Measurements from ENCODE around the gene CHD2.
A peak's percentile ranks its signal among the peaks of the same experiment; 100 is the strongest.
"Not testable (repeated sequence)": the region's sequence is repeated elsewhere in the genome, so short reads cannot be mapped to it uniquely, and the experiment has no call there.

The CHD2 gene

DNA sequence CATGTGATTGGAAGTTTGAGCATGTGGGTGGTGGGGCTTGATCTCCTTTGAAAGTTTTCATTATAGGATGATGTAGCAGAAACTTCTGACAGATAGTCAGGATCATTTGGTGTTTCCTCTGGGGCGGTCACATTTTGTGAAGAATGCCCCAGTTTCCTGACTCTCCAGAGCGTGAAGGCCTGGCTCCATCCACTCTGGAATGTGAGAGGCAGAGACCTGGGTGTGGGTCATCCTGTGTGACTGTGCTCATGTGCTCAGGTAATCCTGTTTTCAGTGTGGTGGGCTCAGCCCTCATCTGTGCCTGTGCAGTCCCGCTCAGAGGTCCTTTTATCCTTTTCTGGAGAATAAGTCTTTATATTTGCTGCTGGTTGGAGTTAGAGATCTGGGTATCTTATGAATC lies 107.9 kb downstream of the CHD2 start:
- no peak for DNase-seq

DNA sequence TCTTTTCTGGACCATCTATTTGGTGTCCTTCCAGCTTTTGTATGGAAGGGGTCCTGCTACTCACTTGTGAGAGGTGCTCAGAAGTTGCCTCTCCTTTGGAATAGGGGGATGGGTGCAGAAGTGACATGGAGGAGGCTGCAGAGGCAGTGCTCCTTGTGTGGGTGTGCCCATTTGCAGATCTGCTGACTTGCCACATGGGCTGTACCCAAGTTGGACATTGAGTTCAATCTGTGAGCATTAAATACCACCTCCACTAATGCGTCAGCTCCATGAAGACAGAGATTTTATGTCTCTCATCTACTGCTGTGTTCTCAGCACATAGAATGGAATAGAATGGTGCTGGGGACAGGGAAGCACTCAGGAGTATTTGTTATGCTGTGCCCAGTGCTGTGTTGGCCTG lies 112.7 kb downstream of the CHD2 start:
- DNase-seq: no peak

DNA sequence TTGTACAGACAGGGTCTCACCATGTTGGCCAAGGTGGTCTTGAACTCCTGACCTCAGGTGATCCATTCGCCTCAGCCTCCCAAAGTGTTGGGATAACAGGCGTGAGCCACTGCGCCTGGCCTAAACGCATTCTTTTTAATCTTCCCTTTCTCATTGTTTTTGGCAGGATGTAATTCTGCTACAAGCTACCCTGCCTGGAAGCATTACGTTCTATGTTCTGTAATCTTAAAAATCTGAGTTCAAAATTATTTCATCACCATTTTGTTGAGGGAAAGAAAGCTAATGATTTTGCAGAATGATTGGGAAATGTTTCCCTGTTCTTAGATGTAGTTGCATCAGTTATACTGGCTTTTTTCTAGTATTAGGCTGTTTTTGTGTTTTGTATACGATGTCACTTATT lies 117.4 kb downstream of the CHD2 start:
- DNase-seq: no peak

DNA sequence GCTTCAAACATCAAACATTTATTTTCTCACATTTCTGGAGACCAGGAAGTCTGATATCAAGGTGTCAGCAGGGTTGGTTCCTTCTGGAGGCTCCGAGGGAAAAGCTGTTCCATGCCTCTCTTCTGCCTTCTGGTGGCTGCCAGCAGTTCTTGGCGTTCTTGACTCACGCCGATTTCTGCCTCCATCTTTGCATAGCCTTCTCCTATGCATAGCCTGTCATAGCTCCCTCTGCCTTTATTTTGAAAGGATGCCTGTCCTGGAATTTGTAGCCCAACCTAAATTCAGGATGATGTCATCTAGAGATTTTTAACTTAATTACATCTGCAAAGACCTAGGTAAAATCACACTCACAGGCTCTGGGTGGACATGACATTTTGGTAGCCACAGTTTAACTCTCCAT lies 118.5 kb downstream of the CHD2 start:
- peak in 6 of 56 donors; percentile 8 to 31 (median 18) for DNase-seq

DNA sequence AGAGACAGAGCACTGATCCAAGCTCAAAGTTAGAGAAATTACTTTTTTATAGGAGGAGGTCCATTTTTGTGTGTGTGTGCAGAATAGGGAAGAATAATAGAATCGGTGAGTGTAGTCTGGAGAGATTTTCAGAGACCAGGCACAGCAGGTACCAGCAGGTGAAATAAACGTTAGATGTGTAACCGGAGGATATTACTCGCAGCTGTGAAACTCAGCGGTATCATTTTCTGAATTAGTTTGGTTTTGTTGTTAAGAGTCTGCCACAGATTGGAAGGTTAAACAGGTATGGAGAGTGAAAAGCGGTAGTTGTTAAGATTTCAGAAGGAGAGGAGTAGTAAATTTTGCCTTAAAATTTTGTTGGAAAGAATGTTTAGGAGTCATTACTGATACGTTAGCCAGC lies 119.0 kb downstream of the CHD2 start:
- no peak for DNase-seq

DNA sequence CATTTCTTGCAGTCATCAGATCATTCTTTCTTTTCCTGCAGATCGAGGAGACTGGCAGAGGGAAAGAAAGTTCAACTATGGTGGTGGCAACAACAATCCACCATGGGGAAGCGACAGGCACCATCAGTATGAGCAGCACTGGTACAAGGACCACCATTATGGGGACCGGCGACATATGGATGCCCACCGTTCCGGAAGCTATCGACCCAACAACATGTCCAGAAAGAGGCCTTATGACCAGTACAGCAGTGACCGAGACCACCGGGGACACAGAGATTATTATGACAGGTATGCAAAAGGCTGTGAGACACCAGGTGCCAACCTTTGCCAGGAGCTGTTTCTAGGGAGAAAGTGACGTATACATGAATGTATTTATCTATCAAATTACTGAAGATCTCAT lies 119.8 kb downstream of the CHD2 start:
- no peak for DNase-seq

DNA sequence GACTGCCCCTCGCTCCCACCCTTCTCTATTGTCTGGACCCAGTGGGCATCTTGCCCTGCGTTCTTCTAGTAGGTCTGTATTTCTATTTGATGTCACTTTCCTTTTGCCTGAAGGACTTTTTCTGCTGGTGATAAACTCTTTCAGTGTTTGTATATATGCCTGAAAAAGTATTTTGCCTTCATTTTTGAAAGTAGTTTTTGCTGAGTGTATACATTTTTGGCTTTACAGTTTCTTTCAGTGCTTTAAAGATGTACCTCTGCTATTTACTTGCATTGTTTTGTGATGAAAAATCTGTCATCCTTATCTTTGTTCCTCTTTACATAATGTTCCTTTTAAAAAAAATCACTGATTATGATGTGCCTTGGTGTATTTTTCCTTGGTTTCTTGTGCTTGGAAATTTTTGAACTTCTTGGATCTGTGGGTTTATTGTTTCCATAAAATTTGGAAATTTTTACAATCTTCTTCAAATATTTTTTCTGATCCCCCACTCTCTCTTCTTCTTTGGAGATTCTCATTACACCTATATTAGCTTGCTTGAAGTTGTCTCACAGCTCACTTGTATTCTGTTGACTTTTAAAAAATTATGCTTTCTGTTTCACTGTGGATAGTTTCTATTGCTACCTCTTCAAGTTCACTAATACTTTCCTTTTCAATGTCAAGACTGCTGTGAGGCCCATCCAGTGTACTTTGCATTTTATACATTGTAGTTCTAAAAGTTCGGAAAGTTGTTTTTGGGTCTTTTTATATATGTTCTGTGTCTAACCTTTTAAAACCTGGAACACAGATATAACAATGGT lies 121.0 kb downstream of the CHD2 start:
- DNase-seq: no peak

DNA sequence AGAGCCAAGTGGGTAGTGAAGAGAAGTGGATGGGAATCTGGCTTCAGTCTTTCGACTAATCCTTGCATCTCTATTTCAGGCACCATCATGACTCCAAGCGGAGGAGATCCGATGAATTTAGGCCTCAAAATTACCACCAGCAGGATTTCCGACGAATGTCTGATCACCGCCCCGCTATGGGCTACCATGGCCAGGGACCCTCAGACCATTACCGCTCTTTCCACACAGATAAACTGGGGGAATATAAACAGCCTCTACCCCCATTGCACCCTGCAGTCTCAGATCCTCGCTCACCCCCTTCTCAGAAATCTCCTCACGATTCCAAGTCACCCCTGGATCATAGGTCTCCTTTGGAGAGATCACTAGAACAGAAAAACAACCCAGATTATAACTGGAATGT lies 124.2 kb downstream of the CHD2 start:
- no peak for DNase-seq

DNA sequence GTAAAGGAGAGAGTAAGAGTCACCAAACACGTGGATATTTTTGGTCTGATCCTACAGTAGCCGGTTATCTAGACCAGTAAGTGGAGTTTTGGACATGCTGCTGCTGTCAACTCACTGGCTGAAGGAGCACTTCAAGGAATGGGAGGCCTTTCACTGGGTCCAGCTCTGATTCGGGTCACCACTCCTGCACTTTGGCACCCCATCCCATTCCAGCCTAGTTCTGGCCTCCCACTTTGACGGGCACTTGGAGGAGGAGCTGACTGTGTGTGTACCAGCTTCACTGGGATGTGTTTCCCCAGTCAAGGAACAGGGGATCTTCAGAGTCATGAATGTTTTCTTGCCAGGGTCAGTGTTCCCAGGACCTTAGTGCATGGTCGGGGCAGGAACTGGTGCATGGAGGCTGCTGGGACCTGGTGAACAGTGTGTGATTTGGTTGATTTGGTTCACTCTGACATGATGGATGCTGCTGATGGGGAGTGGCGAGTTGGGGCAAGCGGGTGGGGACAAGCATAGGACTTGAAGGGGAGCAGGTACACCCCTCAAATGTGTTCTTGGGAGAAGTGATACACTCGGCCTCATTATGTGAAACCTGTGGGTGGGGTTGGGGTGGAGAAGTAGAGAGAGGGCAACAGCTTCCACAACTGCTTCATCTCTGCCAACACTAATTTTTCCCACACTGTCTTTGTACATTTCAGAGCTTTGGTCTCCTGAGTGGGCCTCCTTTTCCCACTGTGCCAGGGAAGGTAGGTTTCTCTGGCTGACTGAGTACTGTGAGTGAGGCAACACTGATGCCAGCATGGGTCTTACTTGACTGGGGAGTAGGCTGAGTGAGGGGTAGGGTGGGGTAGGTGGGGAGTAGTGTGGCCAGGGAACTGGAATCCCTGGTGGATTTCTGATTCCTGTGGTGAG lies 124.8 kb downstream of the CHD2 start:
- DNase-seq: no peak

DNA sequence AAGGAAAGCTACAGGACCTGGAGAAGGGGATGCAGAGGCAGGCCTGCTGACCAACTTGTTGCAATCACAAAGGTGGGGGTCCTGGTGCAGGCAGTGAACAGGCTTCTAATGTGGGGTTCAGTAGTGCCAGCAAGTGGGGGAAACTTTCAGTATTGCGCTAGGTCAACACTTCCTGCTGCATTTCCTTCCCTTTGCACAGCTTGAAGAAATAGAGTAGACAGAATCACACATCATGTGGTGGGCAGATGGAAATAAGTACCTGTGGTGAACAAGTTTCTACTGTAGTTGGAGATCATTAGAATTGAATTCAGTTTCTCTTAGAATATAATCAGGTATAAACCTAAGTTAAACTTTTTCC lies 125.5 kb downstream of the CHD2 start:
- DNase-seq: no peak

DNA sequence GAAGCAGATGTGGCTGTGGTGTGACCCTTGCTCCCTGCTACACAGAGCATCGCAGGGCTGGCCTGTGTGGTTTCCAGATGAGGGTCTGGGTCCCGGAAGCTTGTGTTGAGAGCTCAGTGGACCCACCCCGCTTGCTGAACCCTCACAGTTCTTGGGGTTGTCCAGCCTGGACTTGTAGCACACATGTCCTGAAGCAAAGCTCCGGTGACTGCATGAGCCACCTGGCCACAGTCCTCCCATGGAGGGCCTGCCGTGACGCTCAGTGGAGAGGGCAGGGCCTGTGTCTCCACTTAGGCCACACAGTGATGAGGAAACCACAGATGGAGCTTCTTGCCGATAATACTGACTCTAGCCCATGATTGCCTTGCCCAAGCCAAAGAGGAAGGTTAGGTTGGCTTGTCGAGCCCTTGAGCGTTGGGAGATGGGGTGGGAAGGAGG lies 126.3 kb downstream of the CHD2 start:
- no peak for DNase-seq

DNA sequence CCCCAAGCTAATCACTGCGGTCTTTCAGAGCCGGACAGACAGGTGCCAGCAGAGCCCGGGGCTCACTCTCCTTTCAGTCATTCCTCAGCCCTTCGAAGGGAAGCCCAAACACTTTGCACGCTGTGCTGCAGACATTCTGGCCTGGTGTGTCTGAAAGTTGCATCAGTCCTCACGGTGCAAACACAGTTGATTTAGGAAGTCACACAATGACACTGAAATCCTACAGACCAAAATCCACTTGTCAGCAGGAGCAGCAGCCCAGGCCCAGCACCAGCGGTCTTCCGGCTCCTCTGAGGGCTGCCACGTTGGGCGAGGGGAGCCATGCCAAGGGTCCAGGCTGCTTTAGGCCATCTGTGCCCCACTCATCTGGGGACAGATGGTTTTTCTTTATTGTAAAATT lies 127.3 kb downstream of the CHD2 start:
- no peak for DNase-seq

DNA sequence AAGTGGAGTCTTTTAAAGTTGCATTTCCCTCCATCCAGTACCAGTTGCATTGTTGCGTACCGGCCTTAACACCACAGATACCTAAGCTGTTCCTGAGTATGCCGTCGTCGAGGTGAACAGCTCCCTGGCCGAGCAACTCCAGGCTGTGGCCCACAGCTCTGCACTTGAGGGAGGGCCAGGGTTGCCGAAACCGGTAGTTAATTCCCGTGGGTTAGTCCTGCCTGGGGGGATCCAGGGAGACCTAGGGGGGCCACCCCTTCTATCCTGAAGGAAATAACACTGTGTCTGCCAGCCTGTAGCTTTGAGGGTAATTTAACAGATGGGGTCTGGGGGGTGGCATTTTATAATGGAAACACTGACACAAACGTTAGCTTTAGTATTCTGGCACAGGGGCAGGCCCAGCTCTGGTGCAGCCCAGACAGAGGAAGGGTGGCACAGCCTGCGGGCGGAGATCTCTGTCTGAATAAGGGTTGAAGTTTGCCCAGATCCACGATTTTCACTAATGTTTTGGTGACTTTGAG lies 128.0 kb downstream of the CHD2 start:
- DNase-seq: no peak

DNA sequence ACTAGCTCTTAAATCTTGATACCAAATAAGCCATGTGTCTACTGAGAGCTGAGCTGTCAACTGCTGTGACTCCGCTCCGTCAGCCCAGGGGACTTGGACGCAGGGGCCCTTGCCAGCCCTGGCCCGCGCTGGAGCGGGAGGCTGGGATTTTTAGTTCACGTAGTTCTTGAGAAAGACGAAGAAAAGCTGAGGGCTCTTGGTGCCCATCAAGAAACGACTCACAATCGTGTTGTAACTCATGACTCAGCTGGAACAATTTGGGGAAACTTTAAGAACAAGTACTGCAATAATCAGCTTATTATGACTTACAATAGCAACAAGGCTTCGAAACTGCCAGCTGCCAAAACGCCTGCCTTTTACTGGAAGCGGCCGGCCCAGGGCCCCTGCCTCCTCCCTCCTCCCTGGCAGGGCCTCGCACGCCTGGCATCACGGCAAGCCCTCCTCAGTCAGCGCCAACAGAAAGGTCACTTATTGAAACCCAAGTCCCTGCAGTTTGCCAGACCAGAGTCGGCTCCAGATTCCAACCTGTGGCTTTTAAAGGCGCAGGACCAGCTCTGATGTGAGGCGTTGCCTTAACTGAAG lies 128.6 kb downstream of the CHD2 start:
- DNase-seq: peak in 50 of 56 donors; percentile 19 to 86 (median 62)

DNA sequence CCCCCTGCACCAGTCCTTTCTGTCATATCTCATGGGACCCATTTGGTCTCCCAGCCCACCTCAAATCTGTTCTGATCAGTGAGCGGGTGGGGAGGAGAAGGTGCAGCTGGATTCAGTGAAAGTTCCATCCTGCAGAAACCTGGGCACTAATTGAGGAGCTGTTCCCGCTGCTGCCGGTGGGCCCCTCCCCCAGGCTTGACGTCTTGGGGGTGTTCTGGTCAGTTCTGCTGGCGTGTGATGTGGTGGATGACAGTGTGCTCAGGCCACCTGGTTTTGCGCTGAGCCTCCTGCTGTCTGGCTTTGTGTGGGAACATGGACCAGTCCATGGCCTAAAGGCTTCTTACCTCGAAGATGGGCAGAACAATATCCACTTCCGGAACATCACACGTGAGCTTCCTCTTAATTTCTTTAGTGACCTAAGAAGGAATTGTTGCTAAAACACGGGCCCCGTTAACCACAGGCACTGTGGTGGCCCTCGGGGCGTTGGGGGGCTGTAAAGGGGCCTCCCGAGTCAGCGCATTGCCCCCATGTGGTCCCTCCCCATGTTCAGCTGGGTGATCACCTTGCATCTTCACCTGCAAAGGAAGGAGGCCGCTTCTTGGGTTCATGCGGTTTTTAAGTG lies 129.2 kb downstream of the CHD2 start:
- DNase-seq: peak in 2 of 56 donors; percentile 20 to 60

DNA sequence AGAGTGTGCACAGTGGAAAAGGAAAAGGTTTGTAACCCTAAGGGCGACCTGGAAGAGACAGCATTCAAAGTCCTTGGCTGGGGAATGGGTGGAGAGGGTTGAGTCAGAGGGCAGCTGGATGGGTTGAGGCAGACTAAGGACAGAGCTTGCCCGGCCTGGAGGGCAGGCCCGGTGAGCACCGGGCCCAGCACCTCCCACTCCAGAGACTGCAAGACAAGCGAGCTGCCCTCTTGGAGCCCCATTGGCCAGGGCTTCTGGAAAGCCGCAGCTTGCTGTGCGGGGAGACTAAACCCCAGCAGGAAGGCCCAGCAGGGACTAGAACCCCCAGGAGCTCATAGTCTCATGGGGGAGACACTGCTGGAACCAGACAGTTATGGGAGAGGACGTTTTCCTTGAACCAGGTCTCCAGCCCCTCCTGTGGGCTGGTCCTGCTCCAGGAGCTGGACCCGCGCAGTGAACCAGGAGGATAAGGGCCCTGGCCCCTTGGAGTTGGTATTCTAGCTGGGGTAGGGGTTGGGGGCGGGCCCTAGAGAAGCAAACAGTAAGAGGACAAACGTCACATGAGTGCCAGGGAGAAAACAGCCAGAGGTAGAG lies 129.8 kb downstream of the CHD2 start:
- peak in 2 of 56 donors; percentile 44 to 48 for DNase-seq

DNA sequence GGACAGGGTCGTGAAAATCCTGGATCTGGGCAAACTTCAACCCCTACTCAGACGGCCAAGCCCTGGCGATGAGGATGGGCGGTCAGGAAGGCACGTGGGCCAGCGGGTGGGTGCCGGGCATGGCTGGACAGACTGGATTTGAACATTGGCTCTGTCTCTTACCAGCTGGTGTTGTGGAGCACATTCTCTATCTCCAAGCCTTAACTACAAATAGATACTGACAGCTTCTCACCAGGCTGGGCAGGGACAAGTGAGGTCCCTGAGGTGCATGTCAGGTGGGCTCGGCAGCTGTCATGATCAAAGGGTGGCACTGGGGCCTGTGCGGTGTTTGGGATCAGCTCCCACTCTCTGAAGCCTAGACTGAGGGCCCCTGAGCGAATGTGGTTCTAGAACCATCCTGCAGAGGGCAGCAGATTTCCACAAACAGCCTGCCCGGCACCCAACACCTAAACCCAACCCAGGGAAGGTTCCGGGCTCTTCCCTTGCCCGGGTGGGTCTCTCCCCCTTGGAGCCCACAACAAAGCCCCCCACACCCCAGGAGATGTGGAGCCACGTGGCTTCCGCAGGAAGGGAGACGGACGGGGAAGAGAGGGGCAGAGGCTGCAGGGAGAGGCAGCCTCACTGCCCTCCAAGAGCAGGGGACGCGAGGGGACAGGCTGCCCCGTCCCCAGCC lies 130.4 kb downstream of the CHD2 start:
- DNase-seq: peak in 47 of 56 donors; percentile 20 to 83 (median 54)

DNA sequence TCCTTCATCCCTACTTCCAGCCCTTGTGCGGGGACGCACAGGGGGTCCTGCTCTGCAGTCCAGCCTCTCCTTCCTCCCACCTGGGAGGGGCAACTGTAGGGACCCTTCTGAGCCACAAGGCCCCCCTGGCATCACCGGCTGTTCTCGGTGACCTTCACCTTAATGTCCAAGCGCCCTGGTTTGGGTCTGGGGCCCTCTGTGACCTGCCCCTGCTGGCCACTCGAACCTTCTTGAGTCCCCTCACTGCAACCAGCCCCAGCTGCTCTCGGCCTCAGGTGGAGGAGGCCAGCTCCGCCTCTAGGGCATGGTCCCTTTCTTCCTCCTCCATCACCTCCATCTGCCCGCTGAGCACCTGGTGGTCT lies 131.0 kb downstream of the CHD2 start:
- DNase-seq: no peak

DNA sequence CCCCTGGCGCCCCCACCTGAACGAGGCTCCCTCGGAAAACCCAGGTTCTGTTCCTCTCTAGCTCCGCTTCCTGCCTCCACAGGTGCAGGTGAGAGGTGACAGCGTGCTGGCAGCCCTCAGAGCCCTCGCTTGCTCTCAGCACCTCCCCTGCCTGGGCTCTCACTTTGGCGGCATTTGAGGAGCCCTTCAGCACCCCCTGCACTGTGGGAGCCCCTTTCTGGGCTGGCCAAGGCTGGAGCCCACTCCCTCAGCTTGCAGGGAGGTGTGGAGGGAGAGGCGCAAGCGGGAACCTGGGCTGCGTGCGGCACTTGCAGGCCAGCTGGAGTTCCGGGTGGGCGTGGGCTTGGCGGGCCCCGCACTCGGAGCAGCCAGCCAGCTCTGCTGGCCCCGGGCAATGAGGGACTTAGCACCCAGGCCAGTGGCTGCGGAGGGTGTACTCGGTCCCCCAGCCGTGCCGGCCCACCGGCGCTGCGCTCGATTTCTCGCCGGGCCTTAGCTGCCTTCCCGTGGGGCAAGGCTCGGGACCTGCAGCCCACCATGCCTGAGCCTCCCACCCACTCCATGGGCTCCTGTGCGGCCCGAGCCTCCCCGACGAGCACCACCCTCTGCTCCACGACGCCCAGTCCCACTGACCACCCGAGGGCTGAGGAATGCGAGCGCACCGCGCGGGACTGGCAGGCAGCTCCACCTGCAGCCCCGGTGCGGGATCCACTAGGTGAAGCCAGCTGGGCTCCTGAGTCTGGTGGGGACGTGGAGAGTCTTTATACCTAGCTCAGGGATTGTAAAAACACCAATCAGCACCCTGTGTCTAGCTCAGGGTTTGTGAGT lies 131.6 kb downstream of the CHD2 start:
- DNase-seq: not testable (repeated sequence)
